ENCODE measurements around the gene CYP4Z1. TPM values are rescaled to one million over a fixed set of nuclear protein-coding genes. Genes with fewer than 3 reads are reported as not detected.
"Not testable (repeated sequence)": the region's sequence is repeated elsewhere in the genome, so short reads cannot be mapped to it uniquely, and the experiment has no call there.

CYP4Z1 gene
- total RNA-seq, 1 donor from 2014 or later: not detected

- DNase-seq (ENCODE audit: low spot score): not testable (repeated sequence)
These were observed 60.0 kb downstream of the CYP4Z1 start for GRCh38 chr1:47126997-47127396.

GRCh38 chr1:47128221-47128620, 61.2 kb downstream of the CYP4Z1 start:
- no peak for DNase-seq (ENCODE audit: low spot score)

GRCh38 chr1:47128854-47129253, 61.8 kb downstream of the CYP4Z1 start:
- not testable (repeated sequence) for DNase-seq (ENCODE audit: low spot score)

- not testable (repeated sequence) for DNase-seq (ENCODE audit: low spot score)
These were observed 62.6 kb downstream of the CYP4Z1 start for GRCh38 chr1:47129489-47130230.

GRCh38 chr1:47132665-47133064, 65.6 kb downstream of the CYP4Z1 start:
- not testable (repeated sequence) for DNase-seq (ENCODE audit: low spot score)

GRCh38 chr1:47137198-47137597, 70.2 kb downstream of the CYP4Z1 start, which contains the start of gene CYP4A22:
Gene CYP4A22, plus strand, starts transcription at chr1:47137441. Its CDS starts 45 bp downstream, at chr1:47137486.
- DNase-seq (ENCODE audit: low spot score): no peak

GRCh38 chr1:47137925-47138615, 71.0 kb downstream of the CYP4Z1 start:
- DNase-seq (ENCODE audit: low spot score): no peak

- DNase-seq (ENCODE audit: low spot score): not testable (repeated sequence)
These were observed 73.3 kb downstream of the CYP4Z1 start for GRCh38 chr1:47140358-47140757.

- not testable (repeated sequence) for DNase-seq (ENCODE audit: low spot score)
These were observed 76.6 kb downstream of the CYP4Z1 start for GRCh38 chr1:47143654-47144053.

- DNase-seq (ENCODE audit: low spot score): not testable (repeated sequence)
These were observed 79.5 kb downstream of the CYP4Z1 start for GRCh38 chr1:47146495-47146894.

- no peak for DNase-seq (ENCODE audit: low spot score)
These were observed 80.2 kb downstream of the CYP4Z1 start for GRCh38 chr1:47147047-47147785.

- DNase-seq (ENCODE audit: low spot score): not testable (repeated sequence)
These were observed 82.1 kb downstream of the CYP4Z1 start for GRCh38 chr1:47149162-47149561.

GRCh38 chr1:47156457-47156856, 89.4 kb downstream of the CYP4Z1 start:
- DNase-seq (ENCODE audit: low spot score): not testable (repeated sequence)

- DNase-seq (ENCODE audit: low spot score): not testable (repeated sequence)
These were observed 90.9 kb downstream of the CYP4Z1 start for GRCh38 chr1:47157957-47158356.

- no peak for DNase-seq (ENCODE audit: low spot score)
These were observed 93.7 kb downstream of the CYP4Z1 start for GRCh38 chr1:47160716-47161115.

- no peak for DNase-seq (ENCODE audit: low spot score)
These were observed 94.4 kb downstream of the CYP4Z1 start for GRCh38 chr1:47161298-47162040.

GRCh38 chr1:47164552-47164951, 97.5 kb downstream of the CYP4Z1 start:
- DNase-seq (ENCODE audit: low spot score): no peak
